ENCODE data around the gene NTF3. TPM values are rescaled to one million over a fixed set of nuclear protein-coding genes. Genes with fewer than 3 reads are reported as not detected.
A peak's percentile ranks its signal among the peaks of the same experiment; 100 is the strongest.

The NTF3 gene
- total RNA-seq, 2 donors from 2014 or later: 0.63 to 0.67 TPM

- Histone ChIP-seq H3K9me3 (no peaks in the 10 kb centered on the region), H3K4me3 (no peak overlapping the region), H3K27ac (no peak overlapping the region), H3K27me3 (no peaks in the 10 kb centered on the region), H3K36me3 (no peaks in the 10 kb centered on the region), H3K4me1 (peaks cover 0 to 6% of the 10 kb centered on the region in 2 donors)
- TF ChIP-seq CTCF (IDR thresholded peaks at IDR 0.05): no peak
- peak; percentile 43 for DNase-seq (ENCODE audit: low spot score)
These were observed 74.9 kb downstream of the NTF3 start for GRCh38 chr12:5506821-5507231.

- Histone ChIP-seq H3K4me1 (peaks cover 0 to 7% of the 10 kb centered on the region in 2 donors), H3K9me3 (no peaks in the 10 kb centered on the region), H3K27ac (no peak overlapping the region), H3K27me3 (no peaks in the 10 kb centered on the region), H3K4me3 (no peak overlapping the region), H3K36me3 (no peaks in the 10 kb centered on the region)
- no peak for DNase-seq (ENCODE audit: low spot score)
- TF ChIP-seq CTCF (IDR thresholded peaks at IDR 0.05): no peak
These were observed 75.6 kb downstream of the NTF3 start for GRCh38 chr12:5507401-5507935.

GRCh38 chr12:5507944-5508343, 76.0 kb downstream of the NTF3 start:
- H3K27ac ChIP-seq: no peak overlapping the region
- H3K27me3 ChIP-seq: no peaks in the 10 kb centered on the region
- no peak overlapping the region for H3K4me3 ChIP-seq
- H3K36me3 ChIP-seq: no peaks in the 10 kb centered on the region
- TF ChIP-seq CTCF (IDR thresholded peaks at IDR 0.05): no peak
- H3K9me3 ChIP-seq: no peaks in the 10 kb centered on the region
- H3K4me1 ChIP-seq: peaks cover 0 to 7% of the 10 kb centered on the region in 2 donors
- peak; percentile 18 for DNase-seq (ENCODE audit: low spot score)

DNA sequence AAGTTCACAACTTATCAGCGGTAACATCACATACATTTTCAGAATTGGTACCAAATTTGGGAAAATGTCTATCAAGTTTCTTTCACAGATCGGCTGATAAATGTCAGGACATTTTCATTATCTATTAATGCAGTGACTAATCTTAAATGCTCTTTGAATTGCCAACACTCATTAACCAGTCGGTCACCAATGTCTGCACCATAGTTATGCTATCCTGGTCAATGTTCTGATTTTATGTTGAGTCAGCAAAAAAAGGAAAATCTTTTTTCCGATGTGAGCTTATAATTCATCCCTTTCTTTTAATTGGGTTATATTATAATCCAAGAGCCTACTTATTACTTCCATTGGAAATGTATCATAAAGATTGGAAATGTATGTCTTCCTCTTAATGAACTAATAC, 77.2 kb downstream of the NTF3 start:
- Histone ChIP-seq H3K27ac (no peak overlapping the region), H3K4me1 (peaks cover 0 to 7% of the 10 kb centered on the region in 2 donors)
- no peak for DNase-seq (ENCODE audit: low spot score)

DNA sequence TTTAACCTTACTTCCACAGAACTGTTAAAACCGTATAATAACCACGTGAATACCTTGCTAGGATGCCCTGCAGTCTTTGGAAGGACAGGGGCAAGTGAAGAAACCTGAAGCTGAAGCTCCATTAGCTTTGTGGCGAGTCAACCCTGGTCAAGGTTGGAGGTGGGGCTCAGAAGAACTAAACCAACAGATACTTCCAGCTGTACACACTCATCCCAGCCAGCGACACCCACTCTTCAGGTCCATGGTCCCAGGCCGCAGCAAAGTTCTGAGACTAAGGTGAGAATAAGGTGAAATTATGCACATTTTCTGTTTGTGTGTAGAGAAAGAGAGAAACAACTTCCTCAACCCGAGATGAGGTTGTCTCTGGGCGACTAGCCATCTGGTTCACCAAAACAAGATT, 77.6 kb downstream of the NTF3 start:
- H3K27ac ChIP-seq: no peak overlapping the region
- TF ChIP-seq CTCF (IDR thresholded peaks at IDR 0.05): no peak
- peaks cover 0 to 7% of the 10 kb centered on the region in 2 donors for H3K4me1 ChIP-seq
- no peaks in the 10 kb centered on the region for H3K9me3 ChIP-seq
- no peak for DNase-seq (ENCODE audit: low spot score)
- no peak overlapping the region for H3K4me3 ChIP-seq
- no peaks in the 10 kb centered on the region for H3K36me3 ChIP-seq
- H3K27me3 ChIP-seq: no peaks in the 10 kb centered on the region

More for the DNA sequence above, 77.2 kb downstream of the NTF3 start:
- no peak for TF ChIP-seq CTCF (IDR thresholded peaks at IDR 0.05)
- H3K9me3 ChIP-seq: no peaks in the 10 kb centered on the region
- no peaks in the 10 kb centered on the region for H3K27me3 ChIP-seq
- H3K4me3 ChIP-seq: no peak overlapping the region
- no peaks in the 10 kb centered on the region for H3K36me3 ChIP-seq

- Histone ChIP-seq H3K27ac (no peak overlapping the region), H3K4me3 (no peak overlapping the region), H3K9me3 (no peaks in the 10 kb centered on the region), H3K4me1 (peaks cover 0 to 7% of the 10 kb centered on the region in 2 donors), H3K27me3 (no peaks in the 10 kb centered on the region), H3K36me3 (no peaks in the 10 kb centered on the region)
- no peak for DNase-seq (ENCODE audit: low spot score)
- TF ChIP-seq CTCF (IDR thresholded peaks at IDR 0.05): no peak
These were observed 78.4 kb downstream of the NTF3 start for GRCh38 chr12:5510251-5510805.
